Stimulated activated naive B cell treated with anti-CD40 and anti-IgM and Interleukin-4, amounts not matched to agents 10 μg/mL and 1 μg/mL and 100 μg/mL, for 72 hours (primary cell): ENCODE data around the gene RNLS.
A peak's percentile ranks its signal among the peaks of the same experiment; 100 is the strongest.

Source experiments
- ATAC-seq, 2 donors: fragments of 150-1000 bp; cut with Tn5 transposase; replicated peaks; 2 replicates each; pipeline ENCODE4 v1.10.0; 2021; ENCODE audit warnings: moderate library complexity in 1 of 2
- DNase-seq: peaks from one replicate; pipeline ENCODE4 v3.0.0; 2021
- H3K27ac Mint-ChIP-seq: one replicate; pipeline ENCODE4 v1.8.0; 2022; ENCODE audit warnings: mild to moderate bottlenecking, mixed read lengths
- H3K27me3 Mint-ChIP-seq, 2 donors: one replicate each; pipeline ENCODE4 v1.8.0; 2022; ENCODE audit warnings: mixed read lengths in 2 of 2
- H3K36me3 Mint-ChIP-seq, 2 donors: one replicate each; pipeline ENCODE4 v1.8.0; 2022; ENCODE audit warnings: mixed read lengths in 2 of 2, mild to moderate bottlenecking in 1 of 2
- H3K4me1 Mint-ChIP-seq, 2 donors: one replicate each; pipeline ENCODE4 v1.8.0; 2022; ENCODE audit warnings: mixed read lengths in 2 of 2, mild to moderate bottlenecking in 1 of 2
- H3K4me3 Mint-ChIP-seq, 2 donors: one replicate each; pipeline ENCODE4 v1.8.0; 2022; ENCODE audit warnings: mild to moderate bottlenecking in 2 of 2, mixed read lengths in 2 of 2, moderate library complexity in 1 of 2
- H3K9me3 Mint-ChIP-seq, 2 donors: one replicate each; pipeline ENCODE4 v1.8.0; 2022; ENCODE audit warnings: mixed read lengths in 2 of 2, mild to moderate bottlenecking in 1 of 2

Gene RNLS

DNA sequence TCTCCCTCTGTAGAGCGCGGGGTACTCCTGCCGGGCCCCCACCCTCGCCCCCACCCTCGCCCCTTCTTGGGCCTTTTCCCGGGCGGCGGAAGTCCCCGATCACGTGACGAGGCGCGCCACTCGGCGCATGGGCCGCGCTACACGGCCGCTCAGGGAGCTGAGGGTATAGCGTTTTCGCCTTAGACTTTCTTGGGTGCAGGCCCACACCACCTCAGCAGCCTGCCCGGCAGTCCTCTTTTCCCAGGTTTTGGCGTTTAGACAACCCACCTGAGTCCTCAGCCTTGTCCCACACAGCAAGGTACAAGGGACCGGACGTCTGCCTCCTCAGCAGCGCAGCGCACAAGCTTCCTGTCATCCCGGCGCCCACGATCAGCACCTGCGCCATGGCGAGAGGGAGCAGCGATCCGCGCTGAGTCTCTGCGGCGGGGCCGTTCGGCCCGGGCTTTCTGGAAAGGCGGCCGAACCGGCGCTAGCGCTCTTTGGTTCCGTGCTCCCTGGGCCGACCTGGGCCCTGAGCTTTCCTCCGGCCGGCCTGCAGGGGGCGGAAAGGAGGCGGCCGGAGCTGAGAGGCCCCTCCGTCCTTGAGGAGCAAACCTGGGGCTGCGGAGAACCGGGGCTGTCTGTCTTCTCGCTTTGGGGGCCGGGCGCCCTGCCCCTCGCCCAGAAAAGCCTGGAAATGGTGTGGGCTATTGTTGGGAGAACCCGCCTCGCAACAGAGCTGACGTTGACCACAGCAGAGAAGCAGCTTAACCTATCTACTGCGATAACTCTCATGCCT, at the start of gene RNLS:
Gene RNLS (minus strand): TSS at position 513 of the 778 bp plus-strand sequence.
- peak; percentile 73 for DNase-seq
- Mint-ChIP-seq H3K27me3 (no peaks in the 10 kb centered on the region), H3K4me3 (peak within 1 kb of the TSS; percentile 90 to 96), H3K9me3 (no peaks in the 10 kb centered on the region), H3K27ac (peak within 1 kb of the TSS; percentile 98), H3K36me3 (no peaks in the 10 kb centered on the region), H3K4me1 (peaks cover 6 to 8% of the 10 kb centered on the region in 2 donors)
- ATAC-seq = peak; percentile 95

GRCh38 chr10:88624840-88625239, 41.7 kb upstream of the RNLS start:
- ATAC-seq (peak; percentile 20 to 46), DNase-seq (no peak)
- Mint-ChIP-seq H3K9me3 (peaks cover 0 to 5% of the 10 kb centered on the region in 2 donors), H3K4me1 (peaks cover 0 to 10% of the 10 kb centered on the region in 2 donors), H3K27ac (no peak overlapping the region), H3K27me3 (no peaks in the 10 kb centered on the region), H3K36me3 (no peaks in the 10 kb centered on the region), H3K4me3 (no peak overlapping the region)

DNA sequence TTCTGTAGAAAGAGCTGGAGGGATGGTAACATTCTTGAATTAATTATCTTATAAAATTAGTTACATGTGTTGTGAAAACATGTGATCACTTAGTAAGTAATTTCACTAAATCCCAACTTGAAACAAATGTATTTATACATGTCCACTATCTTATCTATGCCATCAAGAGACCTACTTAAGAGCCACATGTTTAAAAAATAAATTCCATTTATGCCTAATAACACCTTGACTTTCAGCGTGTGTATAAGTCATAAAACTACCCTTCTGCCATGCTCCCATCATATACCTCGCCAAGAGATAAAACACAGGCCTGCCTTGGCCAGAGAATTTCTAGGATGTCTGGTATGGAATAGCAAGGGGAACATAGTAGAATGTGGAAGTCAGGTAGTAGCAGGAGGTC, 40.7 kb upstream of the RNLS start:
- DNase-seq (no peak), ATAC-seq (no peak)
- H3K9me3 Mint-ChIP-seq = peaks cover 0 to 4% of the 10 kb centered on the region in 2 donors
- H3K27me3 Mint-ChIP-seq = no peaks in the 10 kb centered on the region
- H3K4me3 Mint-ChIP-seq = no peak overlapping the region
- no peak overlapping the region for H3K27ac Mint-ChIP-seq
- no peaks in the 10 kb centered on the region for H3K36me3 Mint-ChIP-seq
- H3K4me1 Mint-ChIP-seq = peaks cover 0 to 10% of the 10 kb centered on the region in 2 donors

- DNase-seq (no peak), ATAC-seq (no peak)
- H3K36me3 Mint-ChIP-seq = no peaks in the 10 kb centered on the region
- peaks cover 0 to 10% of the 10 kb centered on the region in 2 donors for H3K4me1 Mint-ChIP-seq
- H3K9me3 Mint-ChIP-seq = no peaks in the 10 kb centered on the region
- no peak overlapping the region for H3K4me3 Mint-ChIP-seq
- H3K27me3 Mint-ChIP-seq = no peaks in the 10 kb centered on the region
- no peak overlapping the region for H3K27ac Mint-ChIP-seq
Observed at GRCh38 chr10:88620441-88620840, 37.3 kb upstream of the RNLS start.

DNA sequence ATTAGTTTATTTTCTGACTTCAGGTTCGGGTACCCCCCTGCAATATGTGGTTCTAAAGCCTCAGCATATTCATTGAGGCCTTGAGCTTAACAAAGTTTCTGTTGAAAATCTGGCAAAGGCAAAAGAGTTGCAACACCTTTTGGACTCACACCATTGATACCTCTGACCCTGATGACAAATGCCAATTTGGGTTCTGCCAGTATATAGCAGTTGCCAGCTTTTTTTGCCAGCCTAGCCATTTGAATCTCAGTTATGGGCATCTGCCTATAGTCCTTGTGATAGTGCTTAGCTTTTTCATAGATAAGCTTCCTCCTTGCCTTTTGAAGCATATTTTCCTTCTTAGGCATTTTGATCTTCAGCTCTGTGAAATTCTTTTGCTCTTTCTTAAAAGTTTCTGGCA, 35.4 kb upstream of the RNLS start:
- no peaks in the 10 kb centered on the region for H3K27me3 Mint-ChIP-seq
- H3K9me3 Mint-ChIP-seq = no peaks in the 10 kb centered on the region
- H3K27ac Mint-ChIP-seq = no peak overlapping the region
- no peak for ATAC-seq
- no peaks in the 10 kb centered on the region for H3K36me3 Mint-ChIP-seq
- H3K4me3 Mint-ChIP-seq = no peak overlapping the region
- DNase-seq = no peak
- no peaks in the 10 kb centered on the region for H3K4me1 Mint-ChIP-seq

DNA sequence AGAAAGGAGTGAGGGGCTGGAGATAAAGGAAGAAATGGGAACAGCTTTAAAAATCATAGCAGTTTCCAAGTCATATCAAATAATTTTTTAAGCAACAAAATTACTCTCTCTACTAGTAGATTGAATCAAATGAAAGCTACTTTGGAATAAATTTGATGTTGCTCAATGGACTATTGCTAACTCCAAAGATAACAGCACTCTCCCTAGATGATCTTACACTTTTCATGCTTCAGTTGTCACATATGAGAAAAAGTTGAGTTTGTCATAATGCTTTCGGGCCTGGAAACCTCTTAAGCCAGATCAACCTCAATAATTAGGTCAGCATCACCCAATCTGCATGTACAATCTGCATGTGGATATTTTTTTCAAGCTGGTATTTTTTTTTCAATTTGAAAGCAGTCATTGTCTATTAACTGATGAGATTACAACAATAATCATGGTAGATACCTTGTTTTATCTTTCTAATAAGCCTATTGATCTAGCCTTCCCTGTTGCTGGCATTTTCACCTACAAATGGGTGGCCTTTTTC, 34.7 kb upstream of the RNLS start:
- no peak overlapping the region for H3K4me3 Mint-ChIP-seq
- ATAC-seq = no peak
- no peaks in the 10 kb centered on the region for H3K27me3 Mint-ChIP-seq
- no peaks in the 10 kb centered on the region for H3K4me1 Mint-ChIP-seq
- H3K36me3 Mint-ChIP-seq = no peaks in the 10 kb centered on the region
- no peak for DNase-seq
- no peak overlapping the region for H3K27ac Mint-ChIP-seq
- no peaks in the 10 kb centered on the region for H3K9me3 Mint-ChIP-seq

GRCh38 chr10:88616250-88616977, 33.3 kb upstream of the RNLS start:
- H3K27ac Mint-ChIP-seq = no peak overlapping the region
- H3K4me1 Mint-ChIP-seq = no peaks in the 10 kb centered on the region
- H3K9me3 Mint-ChIP-seq = no peaks in the 10 kb centered on the region
- no peak for ATAC-seq
- no peaks in the 10 kb centered on the region for H3K36me3 Mint-ChIP-seq
- no peak for DNase-seq
- no peaks in the 10 kb centered on the region for H3K27me3 Mint-ChIP-seq
- no peak overlapping the region for H3K4me3 Mint-ChIP-seq

GRCh38 chr10:88608780-88609179, 25.7 kb upstream of the RNLS start:
- ATAC-seq (no peak), DNase-seq (no peak)
- H3K4me1 Mint-ChIP-seq = no peaks in the 10 kb centered on the region
- H3K9me3 Mint-ChIP-seq = no peaks in the 10 kb centered on the region
- H3K36me3 Mint-ChIP-seq = no peaks in the 10 kb centered on the region
- H3K27me3 Mint-ChIP-seq = peaks cover 8 to 9% of the 10 kb centered on the region in 2 donors
- no peak overlapping the region for H3K27ac Mint-ChIP-seq
- no peak overlapping the region for H3K4me3 Mint-ChIP-seq

GRCh38 chr10:88608052-88608732, 25.1 kb upstream of the RNLS start:
- no peak overlapping the region for H3K27ac Mint-ChIP-seq
- no peak overlapping the region for H3K4me3 Mint-ChIP-seq
- H3K36me3 Mint-ChIP-seq = no peaks in the 10 kb centered on the region
- H3K9me3 Mint-ChIP-seq = no peaks in the 10 kb centered on the region
- peak in 1 of 2 donors; percentile 53 for ATAC-seq
- no peak for DNase-seq
- peaks cover 8 to 9% of the 10 kb centered on the region in 2 donors for H3K27me3 Mint-ChIP-seq
- no peaks in the 10 kb centered on the region for H3K4me1 Mint-ChIP-seq

- H3K36me3 Mint-ChIP-seq = no peaks in the 10 kb centered on the region
- DNase-seq (no peak), ATAC-seq (peak; percentile 82 to 86)
- H3K4me3 Mint-ChIP-seq = peak overlapping the region in 1 of 2 donors; percentile 34
- H3K4me1 Mint-ChIP-seq = peaks cover 8 to 16% of the 10 kb centered on the region in 2 donors
- peak overlapping the region; percentile 31 for H3K27ac Mint-ChIP-seq
- no peaks in the 10 kb centered on the region for H3K9me3 Mint-ChIP-seq
- no peaks in the 10 kb centered on the region for H3K27me3 Mint-ChIP-seq
Observed at GRCh38 chr10:88598055-88598454, 14.9 kb upstream of the RNLS start.

- Mint-ChIP-seq H3K9me3 (no peaks in the 10 kb centered on the region), H3K4me3 (no peak overlapping the region), H3K4me1 (peaks cover 12 to 22% of the 10 kb centered on the region in 2 donors), H3K27ac (no peak overlapping the region), H3K27me3 (no peaks in the 10 kb centered on the region), H3K36me3 (no peaks in the 10 kb centered on the region)
- ATAC-seq (no peak), DNase-seq (no peak)
Observed at GRCh38 chr10:88594482-88594881, 11.4 kb upstream of the RNLS start.

GRCh38 chr10:88592906-88593305, 9.8 kb upstream of the RNLS start:
- ATAC-seq (peak; percentile 36 to 57), DNase-seq (no peak)
- H3K9me3 Mint-ChIP-seq = no peaks in the 10 kb centered on the region
- H3K4me1 Mint-ChIP-seq = peaks cover 5 to 16% of the 10 kb centered on the region in 2 donors
- no peaks in the 10 kb centered on the region for H3K36me3 Mint-ChIP-seq
- H3K4me3 Mint-ChIP-seq = no peak overlapping the region
- H3K27ac Mint-ChIP-seq = no peak overlapping the region
- H3K27me3 Mint-ChIP-seq = no peaks in the 10 kb centered on the region

- Mint-ChIP-seq H3K4me1 (peaks cover 4 to 12% of the 10 kb centered on the region in 2 donors), H3K9me3 (no peaks in the 10 kb centered on the region), H3K27me3 (no peaks in the 10 kb centered on the region), H3K4me3 (no peak overlapping the region), H3K27ac (no peak overlapping the region), H3K36me3 (no peaks in the 10 kb centered on the region)
- DNase-seq (no peak), ATAC-seq (no peak)
Observed at GRCh38 chr10:88592381-88592780, 9.3 kb upstream of the RNLS start.

DNA sequence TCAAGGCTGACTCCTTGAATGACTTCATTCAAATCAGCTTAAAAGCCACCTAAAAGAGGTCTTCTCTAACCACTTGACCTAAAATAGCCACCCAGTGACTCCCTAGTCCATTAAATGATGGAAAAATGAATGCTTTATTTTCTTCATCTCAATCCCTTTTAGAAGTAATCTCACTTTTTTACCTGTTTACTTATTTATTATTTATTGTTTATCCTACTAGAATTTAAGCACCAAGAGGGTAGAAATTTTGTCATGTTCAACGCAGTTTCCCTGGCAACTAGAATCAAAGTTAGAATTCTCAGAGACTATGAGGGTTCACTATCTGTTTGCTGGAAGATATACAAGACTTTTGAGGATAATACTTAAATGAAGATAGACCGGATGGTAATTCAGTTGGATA, 3.3 kb upstream of the RNLS start, which contains the start of gene LIPJ:
Gene LIPJ (plus strand): TSS at position 301 of the 400 bp plus-strand sequence. CDS start 3,926 bp downstream, outside the sequence.
- no peaks in the 10 kb centered on the region for H3K27me3 Mint-ChIP-seq
- no peaks in the 10 kb centered on the region for H3K9me3 Mint-ChIP-seq
- peaks cover 6 to 8% of the 10 kb centered on the region in 2 donors for H3K4me1 Mint-ChIP-seq
- no peaks in the 10 kb centered on the region for H3K36me3 Mint-ChIP-seq
- H3K4me3 Mint-ChIP-seq = no peak within 1 kb of the TSS
- ATAC-seq (no peak), DNase-seq (no peak)
- no peak within 1 kb of the TSS for H3K27ac Mint-ChIP-seq
